RWPE2 (cell line): ENCODE data around the gene HECW1.
"Not testable (repeated sequence)": the region's sequence is repeated elsewhere in the genome, so short reads cannot be mapped to it uniquely, and the experiment has no call there.

Experiments
- ATAC-seq: fragments of 200-7000 bp; cut with Tn5 transposase; 3 replicates; pipeline ENCODE4 v1.9.1; 2021; ENCODE audit warnings: low read depth
- DNase-seq: peaks from one replicate; pipeline ENCODE4 v3.0.0-alpha.2; 2020; ENCODE audit warnings: low spot score
- H3K27ac ChIP-seq: fragments of 450-650 bp; 2 replicates; pipeline ENCODE4 v1.5.1; 2017; ENCODE audit warnings: mild to moderate bottlenecking; ENCODE audit not compliant: poor library complexity, severe bottlenecking
- H3K27me3 ChIP-seq: fragments of 250-450 bp; sonication (Bioruptor Pico); 2 replicates; pipeline ENCODE4 v1.5.1; 2021; ENCODE audit warnings: mild to moderate bottlenecking, moderate library complexity; ENCODE audit not compliant: insufficient read depth, poor library complexity, severe bottlenecking
- H3K36me3 ChIP-seq: fragments of 250-450 bp; sonication (Bioruptor Pico); 2 replicates; pipeline ENCODE4 v1.5.1; 2020; ENCODE audit warnings: low read depth, mild to moderate bottlenecking, moderate library complexity
- H3K4me1 ChIP-seq: fragments of 250-450 bp; sonication (Bioruptor Pico); 2 replicates; pipeline ENCODE4 v1.5.1; 2021; ENCODE audit warnings: mild to moderate bottlenecking, moderate library complexity; ENCODE audit not compliant: insufficient read depth, poor library complexity, severe bottlenecking
- H3K4me3 ChIP-seq: fragments of 250-450 bp; sonication (Bioruptor Pico); 2 replicates; pipeline ENCODE4 v1.5.1; 2021; ENCODE audit warnings: mild to moderate bottlenecking, moderate library complexity; ENCODE audit not compliant: severe bottlenecking
- H3K9me3 ChIP-seq: fragments of 250-450 bp; sonication (Bioruptor Pico); 2 replicates; pipeline ENCODE4 v1.5.1; 2021; ENCODE audit warnings: mild to moderate bottlenecking, moderate library complexity; ENCODE audit not compliant: severe bottlenecking
- TF ChIP-seq, protein P1 (sequence below): fragments of 450-650 bp; IDR thresholded peaks from one replicate; pipeline ENCODE4 v1.5.1; 2017; ENCODE audit warnings: mild to moderate bottlenecking, moderate library complexity; ENCODE audit not compliant: poor library complexity, severe bottlenecking

HECW1 gene

DNA sequence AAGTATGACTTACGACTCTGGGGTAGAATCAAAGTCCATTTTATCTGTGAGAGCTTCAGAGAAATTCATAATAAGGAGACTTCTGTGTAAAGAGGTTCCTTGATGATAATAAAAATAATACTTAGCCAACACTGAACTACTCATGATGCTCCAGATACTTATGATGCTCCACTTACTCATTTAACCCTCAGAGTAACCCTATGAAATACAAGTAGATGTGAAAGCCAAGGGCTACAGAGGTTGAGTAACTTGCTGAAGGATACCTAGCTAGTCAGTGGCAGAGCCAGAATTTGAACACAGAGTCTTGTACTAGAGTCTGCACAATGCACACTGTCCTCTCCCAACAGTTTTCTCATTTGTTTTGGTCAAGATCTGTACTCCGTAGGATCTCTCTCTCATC, 89.5 kb downstream of the HECW1 start:
- TF ChIP-seq, protein P1, sequence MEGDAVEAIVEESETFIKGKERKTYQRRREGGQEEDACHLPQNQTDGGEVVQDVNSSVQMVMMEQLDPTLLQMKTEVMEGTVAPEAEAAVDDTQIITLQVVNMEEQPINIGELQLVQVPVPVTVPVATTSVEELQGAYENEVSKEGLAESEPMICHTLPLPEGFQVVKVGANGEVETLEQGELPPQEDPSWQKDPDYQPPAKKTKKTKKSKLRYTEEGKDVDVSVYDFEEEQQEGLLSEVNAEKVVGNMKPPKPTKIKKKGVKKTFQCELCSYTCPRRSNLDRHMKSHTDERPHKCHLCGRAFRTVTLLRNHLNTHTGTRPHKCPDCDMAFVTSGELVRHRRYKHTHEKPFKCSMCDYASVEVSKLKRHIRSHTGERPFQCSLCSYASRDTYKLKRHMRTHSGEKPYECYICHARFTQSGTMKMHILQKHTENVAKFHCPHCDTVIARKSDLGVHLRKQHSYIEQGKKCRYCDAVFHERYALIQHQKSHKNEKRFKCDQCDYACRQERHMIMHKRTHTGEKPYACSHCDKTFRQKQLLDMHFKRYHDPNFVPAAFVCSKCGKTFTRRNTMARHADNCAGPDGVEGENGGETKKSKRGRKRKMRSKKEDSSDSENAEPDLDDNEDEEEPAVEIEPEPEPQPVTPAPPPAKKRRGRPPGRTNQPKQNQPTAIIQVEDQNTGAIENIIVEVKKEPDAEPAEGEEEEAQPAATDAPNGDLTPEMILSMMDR = no peak
- DNase-seq (no peak), ATAC-seq (peak; percentile 70)
- no peak overlapping the region for H3K27ac ChIP-seq
- no peak overlapping the region for H3K4me3 ChIP-seq
- no peaks in the 10 kb centered on the region for H3K9me3 ChIP-seq
- no peaks in the 10 kb centered on the region for H3K27me3 ChIP-seq
- no peaks in the 10 kb centered on the region for H3K36me3 ChIP-seq
- peaks cover 13% of the 10 kb centered on the region for H3K4me1 ChIP-seq

DNA sequence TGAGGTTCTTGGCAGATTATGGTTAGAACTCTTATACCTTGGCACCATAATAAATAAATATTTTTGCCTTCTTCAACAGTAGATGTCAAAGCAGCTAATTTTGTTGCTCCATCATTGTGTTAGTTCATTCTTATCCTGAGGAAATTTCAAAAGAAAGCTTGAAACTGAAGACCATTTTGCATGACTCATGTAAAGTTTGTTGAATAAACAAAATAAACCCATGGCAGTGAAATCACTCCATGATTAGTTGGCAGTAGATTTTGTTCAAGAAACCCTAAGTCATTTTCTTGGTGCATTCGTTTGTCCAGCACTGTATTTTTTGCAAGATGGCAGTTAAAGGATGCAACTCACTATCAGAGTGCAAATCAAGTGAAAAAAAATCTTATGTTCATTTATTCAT, 91.6 kb downstream of the HECW1 start:
- no peaks in the 10 kb centered on the region for H3K36me3 ChIP-seq
- ATAC-seq (peak; percentile 49; the same call in 1 of the 3 replicates), DNase-seq (no peak)
- H3K4me3 ChIP-seq = no peak overlapping the region
- H3K27ac ChIP-seq = no peak overlapping the region
- H3K4me1 ChIP-seq = peaks cover 10% of the 10 kb centered on the region
- TF ChIP-seq, protein P1 = no peak
- H3K27me3 ChIP-seq = no peaks in the 10 kb centered on the region
- H3K9me3 ChIP-seq = no peaks in the 10 kb centered on the region

DNA sequence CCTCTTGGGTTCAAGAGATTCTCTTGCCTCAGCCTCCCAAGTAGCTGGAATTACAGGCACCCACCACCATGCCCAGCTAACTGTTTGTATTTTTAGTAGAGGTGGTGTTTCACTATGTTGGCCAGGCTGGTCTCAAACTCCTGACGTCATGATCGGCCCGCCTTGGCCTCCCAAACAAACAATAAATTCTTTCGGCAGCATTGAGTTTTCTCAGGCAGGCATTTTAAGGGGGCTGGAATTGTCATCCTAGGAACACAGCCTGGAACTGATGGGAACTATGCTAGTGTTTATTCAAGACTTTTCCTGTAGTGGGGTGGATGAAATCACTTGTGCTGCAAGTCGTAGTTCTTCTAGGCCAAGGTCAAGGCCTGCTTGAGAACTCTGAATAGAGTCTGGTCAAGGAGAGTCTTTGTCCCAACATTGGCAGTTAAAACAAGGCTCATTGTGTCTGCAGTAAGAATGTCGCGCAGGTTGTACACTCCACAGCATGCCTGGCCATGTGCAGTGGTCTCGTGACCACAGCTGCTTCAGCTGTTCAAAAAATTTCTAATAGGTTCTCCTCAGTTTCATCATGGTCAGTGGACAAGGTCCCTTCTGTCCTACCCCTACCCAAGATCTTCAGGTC, 92.8 kb downstream of the HECW1 start:
- DNase-seq = no peak
- ATAC-seq = no peak
- H3K36me3 ChIP-seq = no peaks in the 10 kb centered on the region
- H3K4me3 ChIP-seq = no peak overlapping the region
- H3K4me1 ChIP-seq = no peaks in the 10 kb centered on the region
- TF ChIP-seq, protein P1 = no peak
- H3K27ac ChIP-seq = no peak overlapping the region
- H3K9me3 ChIP-seq = no peaks in the 10 kb centered on the region
- H3K27me3 ChIP-seq = no peaks in the 10 kb centered on the region

DNA sequence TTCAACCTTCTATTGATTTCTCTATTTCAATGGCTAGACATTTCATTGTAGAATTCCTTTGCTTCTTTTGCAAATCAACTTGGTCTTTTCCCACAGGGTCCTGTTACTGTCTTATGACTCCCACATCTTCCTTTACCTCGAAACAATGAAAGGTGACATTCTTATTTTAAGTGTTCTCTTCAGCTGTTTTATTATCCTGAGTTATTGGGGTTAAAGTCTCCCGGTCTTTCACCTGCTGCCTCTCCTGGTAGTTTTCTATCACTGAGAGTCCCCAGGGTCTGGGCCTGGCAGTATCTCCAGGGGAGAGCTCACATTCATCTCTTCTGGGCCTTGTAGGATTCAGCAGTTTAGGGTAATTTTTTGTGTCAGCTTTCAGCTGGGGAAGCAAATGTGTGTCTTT, 95.8 kb downstream of the HECW1 start:
- no peak for ATAC-seq
- H3K36me3 ChIP-seq = no peaks in the 10 kb centered on the region
- no peaks in the 10 kb centered on the region for H3K4me1 ChIP-seq
- H3K27me3 ChIP-seq = no peaks in the 10 kb centered on the region
- no peaks in the 10 kb centered on the region for H3K9me3 ChIP-seq
- H3K27ac ChIP-seq = no peak overlapping the region
- DNase-seq = no peak
- TF ChIP-seq, protein P1 = no peak
- H3K4me3 ChIP-seq = no peak overlapping the region

DNA sequence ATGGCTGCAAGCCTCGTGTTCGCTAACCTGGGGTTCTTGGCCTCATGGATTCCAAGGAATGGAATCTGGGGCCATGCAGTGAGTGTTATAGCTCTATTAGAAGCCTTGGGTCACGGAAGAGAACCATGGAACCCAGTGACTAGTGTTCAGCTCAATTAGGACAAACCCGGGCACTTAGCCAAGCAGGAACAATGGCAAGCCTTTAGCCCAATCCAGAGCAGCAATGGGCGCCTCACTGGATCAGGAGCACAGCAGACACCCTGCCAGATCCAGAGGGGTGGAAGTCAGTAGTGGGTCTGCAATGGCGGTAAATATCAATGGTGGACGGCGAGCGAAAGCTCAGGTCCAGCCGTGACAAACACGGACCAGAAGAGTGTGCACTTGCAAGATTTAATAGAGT, 98.1 kb downstream of the HECW1 start:
- not testable (repeated sequence) for H3K27ac ChIP-seq, H3K36me3 ChIP-seq, H3K9me3 ChIP-seq, H3K27me3 ChIP-seq, DNase-seq, H3K4me3 ChIP-seq, H3K4me1 ChIP-seq, ATAC-seq
